GM23338 (cell line): ENCODE results near the gene ABCC1. TPM values are rescaled to one million over a fixed set of nuclear protein-coding genes. Genes with fewer than 3 reads are reported as not detected.

Source experiments
- ATAC-seq: fragments of 200-7000 bp; cut with Tn5 transposase; 3 replicates; pipeline ENCODE4 v1.9.1; 2020
- DNase-seq: peaks from one replicate; pipeline ENCODE4 v3.0.0-alpha.2; 2015; ENCODE audit warnings: low spot score
- H2AFZ ChIP-seq: fragments of 200-600 bp; sonication (generic); 2 replicates; pipeline ENCODE4 v1.8.0; 2016; ENCODE audit warnings: antibody characterized with exemption, mild to moderate bottlenecking, moderate library complexity
- H3F3A ChIP-seq: fragments of 200-600 bp; sonication (generic); replicated peaks from 2 replicates; pipeline ENCODE4 v1.8.0; 2017; ENCODE audit warnings: antibody characterized with exemption, mixed run types, low read depth
- H3K27ac ChIP-seq: fragments of 200-600 bp; sonication (generic); 2 replicates; pipeline ENCODE4 v1.6.1; 2016; ENCODE audit warnings: low read depth
- H3K27me3 ChIP-seq: fragments of 200-600 bp; sonication (generic); 2 replicates; pipeline ENCODE4 v1.8.0; 2016; ENCODE audit warnings: mild to moderate bottlenecking, mixed run types, moderate library complexity; ENCODE audit not compliant: insufficient read depth
- H3K36me3 ChIP-seq: fragments of 200-600 bp; sonication (generic); 2 replicates; pipeline ENCODE4 v1.8.0; 2016; ENCODE audit warnings: mild to moderate bottlenecking; ENCODE audit not compliant: insufficient read depth
- H3K4me1 ChIP-seq: fragments of 200-600 bp; sonication (generic); 2 replicates; pipeline ENCODE4 v1.8.0; 2016; ENCODE audit warnings: mild to moderate bottlenecking, moderate library complexity; ENCODE audit not compliant: insufficient read depth
- H3K4me2 ChIP-seq: fragments of 200-600 bp; sonication (generic); 2 replicates; pipeline ENCODE4 v1.7.1; 2017; ENCODE audit warnings: mixed run types
- H3K4me3 ChIP-seq: fragments of 200-600 bp; sonication (generic); 2 replicates; pipeline ENCODE4 v1.6.1; 2016; ENCODE audit warnings: mixed run types
- H3K79me2 ChIP-seq: fragments of 200-600 bp; sonication (generic); replicated peaks from 2 replicates; pipeline ENCODE4 v1.8.0; 2017; ENCODE audit warnings: mild to moderate bottlenecking; ENCODE audit not compliant: insufficient read depth
- H3K9me2 ChIP-seq: fragments of 200-600 bp; sonication (generic); 2 replicates; pipeline ENCODE4 v1.8.0; 2017; ENCODE audit not compliant: insufficient read depth
- H4K20me1 ChIP-seq: fragments of 200-600 bp; sonication (generic); replicated peaks from 2 replicates; pipeline ENCODE4 v1.8.0; 2017; ENCODE audit warnings: mild to moderate bottlenecking; ENCODE audit not compliant: insufficient read depth
- H3K27ac Mint-ChIP-seq: 2 replicates; pipeline ENCODE4 v1.8.0; 2020; ENCODE audit warnings: inconsistent platforms, mild to moderate bottlenecking, moderate library complexity, mixed read lengths
- H3K27me3 Mint-ChIP-seq: 3 replicates; pipeline ENCODE4 v1.8.0; 2022; ENCODE audit warnings: low read depth, mild to moderate bottlenecking, moderate library complexity, mixed read lengths, inconsistent platforms; ENCODE audit not compliant: insufficient read depth, poor library complexity
- H3K36me3 Mint-ChIP-seq: 3 replicates; pipeline ENCODE4 v1.8.0; 2021; ENCODE audit warnings: low read depth, mild to moderate bottlenecking, inconsistent platforms, moderate library complexity, mixed read lengths
- H3K4me1 Mint-ChIP-seq: 3 replicates; pipeline ENCODE4 v1.8.0; 2020; ENCODE audit warnings: mild to moderate bottlenecking, inconsistent platforms, mixed read lengths
- H3K4me3 Mint-ChIP-seq: 3 replicates; pipeline ENCODE4 v1.8.0; 2021; ENCODE audit warnings: moderate library complexity, mild to moderate bottlenecking, inconsistent platforms, mixed read lengths
- H3K9me3 Mint-ChIP-seq: 3 replicates; pipeline ENCODE4 v1.8.0; 2020; ENCODE audit warnings: moderate library complexity, mild to moderate bottlenecking, inconsistent platforms, mixed read lengths
- CREB1 ChIP-seq: fragments of 250-450 bp; sonication (Bioruptor Pico); IDR thresholded peaks from 2 replicates; pipeline ENCODE4 v1.5.0; 2020; ENCODE audit warnings: low read depth, mild to moderate bottlenecking, moderate library complexity
- EZH2 ChIP-seq: fragments of 200-600 bp; sonication (generic); IDR thresholded peaks from one replicate; pipeline ENCODE4 v1.8.0; 2017; ENCODE audit warnings: antibody characterized with exemption, mild to moderate bottlenecking, low read depth; ENCODE audit not compliant: unreplicated experiment
- EZH2phosphoT487 ChIP-seq: fragments of 200-600 bp; sonication (generic); IDR thresholded peaks from one replicate; pipeline ENCODE4 v1.8.1; 2018; ENCODE audit warnings: antibody characterized with exemption; ENCODE audit not compliant: unreplicated experiment
- JUNB ChIP-seq: IDR thresholded peaks from one replicate; pipeline ENCODE4 v1.6.1; 2016; ENCODE audit warnings: antibody characterized with exemption; ENCODE audit not compliant: unreplicated experiment
- NANOG ChIP-seq: IDR thresholded peaks from 2 replicates; pipeline ENCODE4 v1.6.1; 2016; ENCODE audit warnings: antibody characterized with exemption, borderline replicate concordance
- POLR2AphosphoS5 ChIP-seq: IDR thresholded peaks from 2 replicates; pipeline ENCODE4 v1.6.1; 2016; ENCODE audit warnings: antibody characterized with exemption, low read depth
- REST ChIP-seq: IDR thresholded peaks from one replicate; pipeline ENCODE4 v1.6.1; 2018; ENCODE audit warnings: antibody characterized with exemption; ENCODE audit not compliant: unreplicated experiment
- STAT1 ChIP-seq: IDR thresholded peaks from one replicate; pipeline ENCODE4 v1.6.1; 2016; ENCODE audit warnings: antibody characterized with exemption; ENCODE audit not compliant: unreplicated experiment
- ZNF114 ChIP-seq: fragments of 250-450 bp; sonication (Bioruptor Pico); IDR thresholded peaks from 2 replicates; pipeline ENCODE4 v1.5.0; 2020; ENCODE audit warnings: mild to moderate bottlenecking, moderate library complexity
- ZNF331 ChIP-seq: fragments of 250-450 bp; sonication (Bioruptor Pico); IDR thresholded peaks from 2 replicates; pipeline ENCODE4 v1.5.0; 2020; ENCODE audit warnings: low read depth, mild to moderate bottlenecking, moderate library complexity
- polyA plus RNA-seq: library from polyadenylated mRNA; unstranded; fragments of >200 nt; fragmentation: Nextera tagmentation; extraction: Ambion mirVana; gene quantifications from 2 replicates; pipeline ENCODE4 v1.2.1, GENCODE V29; 2016
- total RNA-seq: library from RNA; depleted of rRNA; stranded (reverse); fragments of >200 nt; shearing (Covaris generic); gene quantifications from 2 replicates; pipeline ENCODE4 v1.2.3, GENCODE V29; 2014
- TF ChIP-seq, protein P1 (sequence below): fragments of 250-450 bp; sonication (Bioruptor Pico); IDR thresholded peaks from 2 replicates; pipeline ENCODE4 v1.5.0; 2020; ENCODE audit warnings: mild to moderate bottlenecking, moderate library complexity
- TF ChIP-seq, protein P2 (sequence below), 2 experiments: fragments of 200-600 bp in 1 of 2; sonication (generic) in 1 of 2; conservative IDR thresholded peaks; 2 replicates each; pipeline versions ENCODE4 v1.5.1 to v1.6.1; 2016 to 2017; ENCODE audit warnings: antibody characterized with exemption in 2 of 2, low read depth in 2 of 2, mild to moderate bottlenecking in 2 of 2, moderate library complexity in 1 of 2

ABCC1 gene
- total and polyA plus RNA-seq, 2 experiments from 2014 or later = 11.0 to 46.6 TPM

DNA sequence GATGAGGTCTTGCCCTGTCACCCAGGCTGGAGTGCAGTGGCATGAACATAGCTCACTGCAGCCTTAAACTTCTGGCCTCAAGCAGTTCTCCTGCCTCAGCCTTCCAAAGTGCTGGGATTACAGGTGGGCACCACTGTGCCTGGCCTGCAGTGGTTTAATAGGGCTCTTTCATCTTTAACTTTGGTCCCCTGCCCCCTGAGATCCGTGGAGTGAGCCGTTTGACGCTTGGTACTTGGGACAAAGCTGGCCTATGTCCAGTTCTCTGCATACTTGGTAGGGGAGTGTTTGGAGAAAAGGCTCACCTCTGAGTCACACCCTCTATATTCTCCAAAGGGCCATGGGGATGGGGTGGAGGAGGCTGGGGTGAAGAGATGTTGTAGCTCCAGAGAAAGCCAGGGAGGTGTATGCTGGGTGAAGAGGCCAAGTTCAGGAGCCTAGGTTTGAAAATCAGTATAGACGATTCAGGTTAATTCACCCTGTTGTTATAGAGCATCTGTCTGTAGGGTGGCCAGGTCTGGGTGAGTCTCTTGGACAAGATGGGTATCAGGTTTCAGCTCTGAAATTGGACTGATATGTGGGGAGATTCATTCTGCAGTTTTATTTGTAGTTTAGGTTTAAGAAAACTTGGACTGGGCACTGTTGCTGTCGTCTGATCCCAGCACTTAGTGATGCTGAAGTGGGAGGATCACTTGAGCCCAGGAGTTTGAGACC, 17.6 kb downstream of the ABCC1 start:
- no peaks in the 10 kb centered on the region; the same call in 1 of the 2 replicates for H3K36me3 ChIP-seq
- H3K27ac ChIP-seq = peak overlapping the region; percentile 28; the same call in 1 of the 2 replicates
- H3K36me3 Mint-ChIP-seq = peaks cover 45% of the 10 kb centered on the region
- H4K20me1 ChIP-seq = peaks cover 14% of the 10 kb centered on the region; the same call in 1 of the 2 replicates
- no peak overlapping the region for H3K4me3 ChIP-seq
- no peak for ATAC-seq
- no peak overlapping the region; the same call in 1 of the 2 replicates for H3K27ac Mint-ChIP-seq
- H3K9me3 Mint-ChIP-seq = peaks cover 40% of the 10 kb centered on the region
- H3K27me3 ChIP-seq = no peaks in the 10 kb centered on the region
- H3K79me2 ChIP-seq = peaks cover 78% of the 10 kb centered on the region
- DNase-seq = no peak
- peaks cover 45% of the 10 kb centered on the region for H3K4me1 Mint-ChIP-seq
- H3K9me2 ChIP-seq = no peaks in the 10 kb centered on the region
- H3F3A ChIP-seq = no peaks in the 10 kb centered on the region
- peaks cover 30% of the 10 kb centered on the region for H3K4me1 ChIP-seq
- H3K4me2 ChIP-seq = no peak overlapping the region
- H2AFZ ChIP-seq = no peak overlapping the region
- no peak overlapping the region for H3K4me3 Mint-ChIP-seq
- peaks cover 11% of the 10 kb centered on the region for H3K27me3 Mint-ChIP-seq
- TF ChIP-seq STAT1 = no peak
- TF ChIP-seq POLR2AphosphoS5 = no peak
- no peak for TF ChIP-seq ZNF114 (CRISPR knock-in tag)
- no peak for TF ChIP-seq EZH2
- TF ChIP-seq, protein P1, sequence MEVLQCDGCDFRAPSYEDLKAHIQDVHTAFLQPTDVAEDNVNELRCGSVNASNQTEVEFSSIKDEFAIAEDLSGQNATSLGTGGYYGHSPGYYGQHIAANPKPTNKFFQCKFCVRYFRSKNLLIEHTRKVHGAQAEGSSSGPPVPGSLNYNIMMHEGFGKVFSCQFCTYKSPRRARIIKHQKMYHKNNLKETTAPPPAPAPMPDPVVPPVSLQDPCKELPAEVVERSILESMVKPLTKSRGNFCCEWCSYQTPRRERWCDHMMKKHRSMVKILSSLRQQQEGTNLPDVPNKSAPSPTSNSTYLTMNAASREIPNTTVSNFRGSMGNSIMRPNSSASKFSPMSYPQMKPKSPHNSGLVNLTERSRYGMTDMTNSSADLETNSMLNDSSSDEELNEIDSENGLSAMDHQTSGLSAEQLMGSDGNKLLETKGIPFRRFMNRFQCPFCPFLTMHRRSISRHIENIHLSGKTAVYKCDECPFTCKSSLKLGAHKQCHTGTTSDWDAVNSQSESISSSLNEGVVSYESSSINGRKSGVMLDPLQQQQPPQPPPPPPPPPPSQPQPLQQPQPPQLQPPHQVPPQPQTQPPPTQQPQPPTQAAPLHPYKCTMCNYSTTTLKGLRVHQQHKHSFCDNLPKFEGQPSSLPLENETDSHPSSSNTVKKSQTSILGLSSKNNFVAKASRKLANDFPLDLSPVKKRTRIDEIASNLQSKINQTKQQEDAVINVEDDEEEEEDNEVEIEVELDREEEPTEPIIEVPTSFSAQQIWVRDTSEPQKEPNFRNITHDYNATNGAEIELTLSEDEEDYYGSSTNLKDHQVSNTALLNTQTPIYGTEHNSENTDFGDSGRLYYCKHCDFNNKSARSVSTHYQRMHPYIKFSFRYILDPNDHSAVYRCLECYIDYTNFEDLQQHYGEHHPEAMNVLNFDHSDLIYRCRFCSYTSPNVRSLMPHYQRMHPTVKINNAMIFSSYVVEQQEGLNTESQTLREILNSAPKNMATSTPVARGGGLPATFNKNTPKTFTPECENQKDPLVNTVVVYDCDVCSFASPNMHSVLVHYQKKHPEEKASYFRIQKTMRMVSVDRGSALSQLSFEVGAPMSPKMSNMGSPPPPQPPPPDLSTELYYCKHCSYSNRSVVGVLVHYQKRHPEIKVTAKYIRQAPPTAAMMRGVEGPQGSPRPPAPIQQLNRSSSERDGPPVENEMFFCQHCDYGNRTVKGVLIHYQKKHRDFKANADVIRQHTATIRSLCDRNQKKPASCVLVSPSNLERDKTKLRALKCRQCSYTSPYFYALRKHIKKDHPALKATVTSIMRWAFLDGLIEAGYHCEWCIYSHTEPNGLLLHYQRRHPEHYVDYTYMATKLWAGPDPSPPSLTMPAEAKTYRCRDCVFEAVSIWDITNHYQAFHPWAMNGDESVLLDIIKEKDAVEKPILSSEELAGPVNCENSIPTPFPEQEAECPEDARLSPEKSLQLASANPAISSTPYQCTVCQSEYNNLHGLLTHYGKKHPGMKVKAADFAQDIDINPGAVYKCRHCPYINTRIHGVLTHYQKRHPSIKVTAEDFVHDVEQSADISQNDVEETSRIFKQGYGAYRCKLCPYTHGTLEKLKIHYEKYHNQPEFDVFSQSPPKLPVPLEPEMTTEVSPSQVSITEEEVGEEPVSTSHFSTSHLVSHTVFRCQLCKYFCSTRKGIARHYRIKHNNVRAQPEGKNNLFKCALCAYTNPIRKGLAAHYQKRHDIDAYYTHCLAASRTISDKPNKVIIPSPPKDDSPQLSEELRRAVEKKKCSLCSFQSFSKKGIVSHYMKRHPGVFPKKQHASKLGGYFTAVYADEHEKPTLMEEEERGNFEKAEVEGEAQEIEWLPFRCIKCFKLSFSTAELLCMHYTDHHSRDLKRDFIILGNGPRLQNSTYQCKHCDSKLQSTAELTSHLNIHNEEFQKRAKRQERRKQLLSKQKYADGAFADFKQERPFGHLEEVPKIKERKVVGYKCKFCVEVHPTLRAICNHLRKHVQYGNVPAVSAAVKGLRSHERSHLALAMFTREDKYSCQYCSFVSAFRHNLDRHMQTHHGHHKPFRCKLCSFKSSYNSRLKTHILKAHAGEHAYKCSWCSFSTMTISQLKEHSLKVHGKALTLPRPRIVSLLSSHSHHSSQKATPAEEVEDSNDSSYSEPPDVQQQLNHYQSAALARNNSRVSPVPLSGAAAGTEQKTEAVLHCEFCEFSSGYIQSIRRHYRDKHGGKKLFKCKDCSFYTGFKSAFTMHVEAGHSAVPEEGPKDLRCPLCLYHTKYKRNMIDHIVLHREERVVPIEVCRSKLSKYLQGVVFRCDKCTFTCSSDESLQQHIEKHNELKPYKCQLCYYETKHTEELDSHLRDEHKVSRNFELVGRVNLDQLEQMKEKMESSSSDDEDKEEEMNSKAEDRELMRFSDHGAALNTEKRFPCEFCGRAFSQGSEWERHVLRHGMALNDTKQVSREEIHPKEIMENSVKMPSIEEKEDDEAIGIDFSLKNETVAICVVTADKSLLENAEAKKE (CRISPR knock-in tag) = no peak
- no peak for TF ChIP-seq EZH2phosphoT487
- TF ChIP-seq ZNF331 (CRISPR knock-in tag) = no peak
- no peak for TF ChIP-seq CREB1 (CRISPR knock-in tag)
- TF ChIP-seq, protein P2, sequence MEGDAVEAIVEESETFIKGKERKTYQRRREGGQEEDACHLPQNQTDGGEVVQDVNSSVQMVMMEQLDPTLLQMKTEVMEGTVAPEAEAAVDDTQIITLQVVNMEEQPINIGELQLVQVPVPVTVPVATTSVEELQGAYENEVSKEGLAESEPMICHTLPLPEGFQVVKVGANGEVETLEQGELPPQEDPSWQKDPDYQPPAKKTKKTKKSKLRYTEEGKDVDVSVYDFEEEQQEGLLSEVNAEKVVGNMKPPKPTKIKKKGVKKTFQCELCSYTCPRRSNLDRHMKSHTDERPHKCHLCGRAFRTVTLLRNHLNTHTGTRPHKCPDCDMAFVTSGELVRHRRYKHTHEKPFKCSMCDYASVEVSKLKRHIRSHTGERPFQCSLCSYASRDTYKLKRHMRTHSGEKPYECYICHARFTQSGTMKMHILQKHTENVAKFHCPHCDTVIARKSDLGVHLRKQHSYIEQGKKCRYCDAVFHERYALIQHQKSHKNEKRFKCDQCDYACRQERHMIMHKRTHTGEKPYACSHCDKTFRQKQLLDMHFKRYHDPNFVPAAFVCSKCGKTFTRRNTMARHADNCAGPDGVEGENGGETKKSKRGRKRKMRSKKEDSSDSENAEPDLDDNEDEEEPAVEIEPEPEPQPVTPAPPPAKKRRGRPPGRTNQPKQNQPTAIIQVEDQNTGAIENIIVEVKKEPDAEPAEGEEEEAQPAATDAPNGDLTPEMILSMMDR (conservative IDR thresholded peaks at IDR 0.05; ENCODE audit: low read depth in 2 of 2) = no peak
- no peak for TF ChIP-seq REST
- TF ChIP-seq JUNB = no peak
- no peak for TF ChIP-seq NANOG
